Kidney tubule cell (primary cell): Measurements from ENCODE around the gene GATA1.

Experiments
- DNase-seq: peaks from one replicate; pipeline ENCODE4 v3.0.0-alpha.2; 2018; ENCODE audit warnings: low spot score

GATA1 gene

DNA sequence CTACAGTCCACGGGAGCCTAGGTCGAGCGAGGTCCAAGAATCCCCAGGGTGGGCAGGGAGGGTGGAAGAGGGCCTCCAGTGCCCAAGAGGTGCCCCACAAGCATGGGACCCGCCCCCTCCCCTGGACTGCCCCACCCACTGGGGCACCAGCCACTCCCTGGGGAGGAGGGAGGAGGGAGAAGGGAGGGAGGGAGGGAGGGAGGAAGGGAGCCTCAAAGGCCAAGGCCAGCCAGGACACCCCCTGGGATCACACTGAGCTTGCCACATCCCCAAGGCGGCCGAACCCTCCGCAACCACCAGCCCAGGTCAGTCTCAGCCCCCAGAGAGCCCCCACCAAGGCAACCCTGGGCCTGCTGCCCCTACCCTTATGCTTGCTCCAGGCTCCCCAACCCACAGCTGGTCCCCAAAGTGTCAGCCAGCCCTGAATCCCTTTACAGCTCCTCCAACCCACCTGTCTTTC is at the start of gene GATA1:
GATA1 (plus strand) TSS at position 250 of the 460 bp plus-strand sequence. CDS start 4,520 bp downstream, outside the sequence.
- DNase-seq: no peak

- no peak for DNase-seq
Measured at GRCh38 chrX:48736878-48737212, 49.5 kb upstream of the GATA1 start.

DNA sequence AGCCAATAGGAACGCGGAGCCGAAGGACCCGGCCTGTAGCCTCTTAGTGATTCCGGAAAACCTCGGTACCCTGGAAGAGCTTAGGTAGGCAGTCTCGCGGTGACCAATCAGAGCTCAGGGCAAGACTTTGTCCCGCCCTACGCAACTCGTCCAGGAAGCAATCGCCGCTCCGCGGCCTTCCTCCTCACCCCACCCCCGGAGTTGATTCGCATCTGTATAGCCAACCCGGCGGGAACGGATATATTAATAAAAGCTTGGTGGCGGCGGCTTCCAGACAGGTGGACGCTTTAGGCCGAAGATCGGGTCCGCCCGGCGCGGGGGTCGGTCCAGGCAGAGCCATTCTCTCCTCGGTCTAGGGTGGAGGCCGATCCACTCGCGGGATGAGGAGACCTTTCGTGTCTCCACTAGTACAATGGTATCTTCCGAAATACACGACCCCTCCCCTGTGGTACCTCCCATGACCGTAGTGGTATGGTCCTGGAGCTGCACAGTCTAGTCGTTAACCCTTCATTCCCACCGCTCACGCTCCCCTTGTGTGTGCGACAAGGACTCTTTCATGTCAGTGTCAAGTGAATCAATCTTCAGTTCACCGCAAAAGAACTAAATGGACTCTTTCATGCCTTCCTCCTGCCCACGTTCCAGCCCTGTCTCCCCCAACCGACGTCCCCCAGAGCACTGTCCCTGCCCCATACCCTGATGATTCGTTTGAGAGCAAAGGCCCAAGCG is 49.0 kb upstream of the GATA1 start:
- peak; percentile 97 for DNase-seq

DNA sequence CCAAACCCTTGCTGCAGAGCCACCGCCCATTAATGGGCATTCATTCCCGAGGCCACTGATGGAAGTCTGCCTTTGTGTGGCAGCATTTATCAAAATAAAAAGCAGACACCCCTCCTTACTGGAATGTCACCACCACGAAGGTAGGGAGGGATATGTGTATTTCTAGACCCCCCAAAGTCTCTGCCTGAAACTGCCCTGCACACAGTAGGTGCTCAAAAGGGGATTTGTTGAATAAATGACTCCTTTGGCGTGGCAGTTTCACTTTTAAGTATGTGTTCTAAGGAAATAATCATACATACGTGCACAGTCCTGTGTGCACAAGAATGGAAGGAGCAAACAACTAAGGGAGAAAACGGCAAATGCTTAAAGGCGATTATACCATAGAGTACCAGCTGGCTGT is 48.5 kb upstream of the GATA1 start:
- DNase-seq: no peak

GRCh38 chrX:48741834-48742233 is 44.6 kb upstream of the GATA1 start:
- no peak for DNase-seq

DNA sequence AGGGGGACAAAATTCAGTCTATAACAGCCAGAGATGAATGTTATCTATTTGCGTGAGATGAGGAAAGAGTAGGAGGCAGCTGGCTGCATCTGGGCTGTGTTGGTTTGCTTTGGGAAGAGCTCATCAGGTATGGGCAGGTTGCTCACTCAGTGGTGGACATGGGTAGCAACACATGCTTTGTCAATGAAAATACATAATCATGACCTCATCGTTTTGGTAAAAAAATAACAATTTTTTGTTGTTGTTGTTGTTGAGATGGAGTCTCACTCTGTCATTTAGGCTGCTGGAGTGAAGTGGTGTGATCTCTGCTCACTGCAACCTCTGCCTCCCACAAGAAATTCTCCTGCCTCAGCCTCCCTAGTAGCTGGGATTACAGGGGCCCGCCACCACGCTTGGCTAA is 41.2 kb upstream of the GATA1 start:
- no peak for DNase-seq

GRCh38 chrX:48747415-48748016 is 38.9 kb upstream of the GATA1 start:
- DNase-seq: no peak

- no peak for DNase-seq
Measured at GRCh38 chrX:48749182-48749581, 37.2 kb upstream of the GATA1 start.

GRCh38 chrX:48751343-48751742 is 35.0 kb upstream of the GATA1 start:
- DNase-seq: no peak

- DNase-seq: no peak
Measured at GRCh38 chrX:48752498-48752897, 33.9 kb upstream of the GATA1 start.

- no peak for DNase-seq
Measured at GRCh38 chrX:48753708-48754228, 32.6 kb upstream of the GATA1 start.

DNA sequence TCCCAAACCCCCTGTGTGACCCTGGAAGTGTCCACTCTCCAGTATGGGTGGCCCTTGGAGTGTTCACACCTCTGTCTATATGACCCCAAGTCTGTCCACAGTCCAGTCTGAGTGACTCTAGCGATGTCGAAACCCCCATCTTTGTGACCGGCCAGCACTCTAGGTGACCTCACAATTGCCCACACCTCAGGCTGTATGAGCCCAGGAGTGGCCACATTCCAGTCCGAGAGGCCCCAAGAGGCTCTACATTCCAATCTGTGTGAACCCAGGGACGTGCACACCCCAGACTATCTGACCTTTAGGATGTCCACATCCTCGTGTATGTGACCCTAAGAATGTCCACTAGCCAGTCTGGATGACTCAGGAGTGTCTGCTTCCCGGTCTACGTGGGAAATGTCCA is 32.2 kb upstream of the GATA1 start:
- DNase-seq: no peak

- peak; percentile 69 for DNase-seq
Measured at GRCh38 chrX:48761674-48762471, 24.5 kb upstream of the GATA1 start, which contains the start of gene GLOD5. GLOD5 (plus strand) TSS chrX:48761747; CDS start chrX:48761791, 44 bp downstream.

GRCh38 chrX:48769230-48769629 is 17.2 kb upstream of the GATA1 start:
- no peak for DNase-seq

DNA sequence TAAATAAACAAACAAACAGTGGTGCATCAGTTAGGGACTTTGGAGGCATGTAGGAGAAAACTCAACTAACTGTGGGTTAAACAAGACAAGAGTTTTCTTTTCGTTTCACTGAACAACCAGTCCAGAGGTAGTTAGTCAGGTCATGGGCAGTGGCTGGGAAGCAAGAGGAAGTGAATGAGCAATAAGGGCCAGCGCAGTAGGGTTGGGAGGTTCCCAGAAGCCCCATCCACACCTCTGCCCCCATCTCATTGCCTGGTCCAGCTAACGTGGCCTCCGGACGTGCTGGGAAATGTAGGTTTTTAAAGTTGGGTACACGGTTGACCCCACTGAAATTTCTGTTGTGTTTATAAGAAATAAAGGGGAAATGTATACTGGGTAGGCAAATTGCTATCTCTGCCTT is 16.1 kb upstream of the GATA1 start:
- no peak for DNase-seq

DNA sequence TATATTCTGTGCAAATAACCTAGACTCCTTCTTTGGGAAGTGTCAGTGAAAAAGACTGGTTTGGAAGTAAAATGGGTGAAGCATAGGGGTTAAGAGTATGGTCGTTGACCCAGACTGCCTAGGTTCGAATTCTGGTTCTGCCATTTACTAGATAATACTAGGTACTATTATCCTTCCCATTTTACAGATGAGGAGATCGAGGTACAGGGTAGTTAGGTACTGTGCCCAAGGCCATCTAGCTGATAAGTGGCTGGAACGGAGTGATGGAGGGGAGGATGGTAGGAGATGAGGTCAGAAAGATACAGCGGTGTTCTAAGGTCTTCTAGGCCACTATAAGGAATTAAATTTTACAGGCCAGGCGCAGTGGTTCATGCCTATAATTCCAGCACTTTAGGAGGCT is 13.8 kb upstream of the GATA1 start:
- DNase-seq: no peak

DNA sequence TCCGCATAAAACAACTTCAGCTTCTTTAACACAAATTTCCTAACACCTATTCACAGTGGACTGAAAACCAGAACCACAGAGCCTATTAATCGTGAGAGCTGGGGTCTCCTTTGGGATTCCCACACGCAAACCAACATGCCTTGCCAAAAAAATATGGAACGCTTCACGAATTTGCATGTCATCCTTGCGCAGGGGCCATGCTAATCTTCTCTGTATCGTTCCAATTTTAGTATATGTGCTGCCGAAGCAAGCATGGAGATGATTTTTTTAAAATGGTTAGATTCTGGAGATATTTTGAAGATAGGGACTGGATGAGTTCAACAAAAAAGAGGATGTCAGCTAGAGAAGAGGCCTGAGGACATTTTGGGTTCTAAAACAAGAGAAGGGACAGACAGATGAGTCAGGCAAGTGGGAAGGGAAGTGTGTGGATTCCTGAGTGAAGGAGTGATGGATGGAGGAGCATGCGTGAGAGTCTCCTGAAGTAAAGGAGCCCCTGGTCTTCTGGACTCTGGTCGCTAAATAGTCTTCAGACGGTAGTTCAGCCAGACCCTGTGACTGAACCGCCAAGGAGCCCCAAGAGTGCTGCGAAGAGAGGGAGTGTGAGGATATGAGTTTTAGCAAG is 9.5 kb upstream of the GATA1 start:
- no peak for DNase-seq

- DNase-seq: no peak
Measured at GRCh38 chrX:48779399-48779798, 7.0 kb upstream of the GATA1 start.

DNA sequence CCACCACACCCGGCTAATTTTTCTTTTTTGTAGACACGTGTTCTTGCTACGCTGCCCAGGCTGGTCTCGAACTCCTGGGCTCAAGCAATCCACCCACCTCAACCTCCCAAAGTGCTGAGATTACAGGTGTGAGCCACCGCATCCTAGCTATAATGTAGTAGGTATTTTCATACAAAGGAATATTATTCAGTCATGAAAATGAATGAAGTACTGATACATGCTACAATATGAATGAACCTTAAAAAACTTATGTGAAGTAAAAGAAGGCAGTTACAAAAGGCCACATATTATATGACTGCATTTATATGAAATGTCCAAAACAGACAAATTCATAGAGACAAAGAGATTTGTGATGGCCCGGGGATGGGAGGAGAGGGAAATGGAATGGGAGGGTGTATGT is 4.7 kb upstream of the GATA1 start:
- DNase-seq: no peak

DNA sequence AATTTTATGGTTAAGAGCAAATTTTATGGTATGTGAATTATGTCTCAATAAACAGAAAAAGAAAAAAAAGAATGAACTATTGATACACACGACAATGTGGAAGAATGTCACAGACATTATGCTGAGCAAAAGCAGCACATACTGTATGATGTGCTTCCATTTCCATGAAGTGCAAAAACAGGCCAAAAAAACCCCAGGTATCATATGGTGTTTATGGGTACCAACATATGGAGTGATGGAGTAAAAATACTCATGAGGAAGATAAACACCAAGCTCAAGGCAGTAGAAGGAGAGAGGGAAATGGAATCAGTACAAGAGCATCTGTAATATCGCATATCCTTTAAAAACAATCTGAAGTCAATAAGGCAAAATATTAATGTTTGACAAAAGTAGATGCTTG is 4.2 kb upstream of the GATA1 start:
- DNase-seq: no peak

DNA sequence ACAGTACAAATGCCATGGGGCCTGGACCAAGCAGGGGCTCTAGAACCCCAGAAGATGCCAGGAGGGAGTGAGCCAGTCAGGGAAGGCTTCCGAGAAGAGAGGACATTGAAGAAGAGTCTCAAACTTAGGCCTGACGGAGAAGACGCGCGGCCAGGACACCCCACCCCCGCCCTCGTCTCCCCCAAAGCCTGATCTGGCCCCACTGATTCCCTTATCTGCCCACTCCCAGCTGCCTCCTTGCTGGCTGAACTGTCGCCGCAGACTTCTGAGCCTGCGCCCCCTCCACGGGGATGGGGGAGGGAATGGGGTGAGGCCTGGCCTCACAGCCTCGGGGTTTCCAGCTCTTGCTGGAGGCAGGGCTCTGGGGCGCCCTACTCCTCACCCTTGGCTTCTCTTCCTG is 3.6 kb upstream of the GATA1 start:
- DNase-seq: no peak

GRCh38 chrX:48784726-48785125 is 1.7 kb upstream of the GATA1 start:
- no peak for DNase-seq
